PC-9 (cell line): ENCODE results near the gene SYNM.

Source experiments
- EZH2 ChIP-seq: fragments of 200-600 bp; sonication (generic); IDR thresholded peaks from 2 replicates; pipeline ENCODE4 v1.8.0; 2017; ENCODE audit warnings: antibody characterized with exemption, low read depth
- TF ChIP-seq, protein P1 (sequence below): fragments of 200-600 bp; sonication (generic); conservative IDR thresholded peaks from 2 replicates; pipeline ENCODE4 v1.6.1; 2017; ENCODE audit warnings: mixed run types, antibody characterized with exemption, mild to moderate bottlenecking, moderate library complexity

GRCh38 chr15:99095626-99096025 is 9.3 kb upstream of the SYNM start:
- TF ChIP-seq, protein P1, sequence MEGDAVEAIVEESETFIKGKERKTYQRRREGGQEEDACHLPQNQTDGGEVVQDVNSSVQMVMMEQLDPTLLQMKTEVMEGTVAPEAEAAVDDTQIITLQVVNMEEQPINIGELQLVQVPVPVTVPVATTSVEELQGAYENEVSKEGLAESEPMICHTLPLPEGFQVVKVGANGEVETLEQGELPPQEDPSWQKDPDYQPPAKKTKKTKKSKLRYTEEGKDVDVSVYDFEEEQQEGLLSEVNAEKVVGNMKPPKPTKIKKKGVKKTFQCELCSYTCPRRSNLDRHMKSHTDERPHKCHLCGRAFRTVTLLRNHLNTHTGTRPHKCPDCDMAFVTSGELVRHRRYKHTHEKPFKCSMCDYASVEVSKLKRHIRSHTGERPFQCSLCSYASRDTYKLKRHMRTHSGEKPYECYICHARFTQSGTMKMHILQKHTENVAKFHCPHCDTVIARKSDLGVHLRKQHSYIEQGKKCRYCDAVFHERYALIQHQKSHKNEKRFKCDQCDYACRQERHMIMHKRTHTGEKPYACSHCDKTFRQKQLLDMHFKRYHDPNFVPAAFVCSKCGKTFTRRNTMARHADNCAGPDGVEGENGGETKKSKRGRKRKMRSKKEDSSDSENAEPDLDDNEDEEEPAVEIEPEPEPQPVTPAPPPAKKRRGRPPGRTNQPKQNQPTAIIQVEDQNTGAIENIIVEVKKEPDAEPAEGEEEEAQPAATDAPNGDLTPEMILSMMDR = no peak
- no peak for TF ChIP-seq EZH2
